Endothelial cell of umbilical vein (primary cell): ENCODE data around the gene ZC3H18. TPM values are rescaled to one million over a fixed set of nuclear protein-coding genes. Genes with fewer than 3 reads are reported as not detected.

Source experiments
- BruUV-seq: library from RNA; stranded (reverse); fragments of 400-500 nt; replicated peaks from 2 replicates; lab custom pipeline; 2021; lab: Mats Ljungman, UMichigan
- CTCF ChIA-PET: fragments of 300-600, 350-600 bp; sonication (Branson Sonifier 250); formaldehyde crosslinking; loops from one replicate; lab custom pipeline; 2021; ENCODE audit warnings: antibody characterized with exemption, inconsistent platforms; lab: Charles Lee
- POLR2A ChIA-PET: fragments of 300-600, 350-600 bp; sonication (Branson Sonifier 250); formaldehyde crosslinking; loops from one replicate; lab custom pipeline; 2021; ENCODE audit warnings: antibody characterized with exemption, inconsistent platforms; lab: Charles Lee
- DNase-seq: peaks from one replicate; pipeline ENCODE4 v3.0.0-alpha.2; 2011; ENCODE audit warnings: low read depth, low spot score
- FAIRE-seq: peaks from 2 replicates; lab custom pipeline; 2011; peaks lifted over from hg19 to GRCh38; lab: Jason Lieb, UNC
- H2AFZ ChIP-seq: 2 replicates; pipeline ENCODE4 v1.6.0; 2012; ENCODE audit warnings: low read depth, low read length, control low read depth, inconsistent platforms
- H3K27ac ChIP-seq: 2 replicates; pipeline ENCODE4 v1.5.1; 2011; ENCODE audit warnings: low read depth, mild to moderate bottlenecking, control low read depth, low read length, moderate library complexity; ENCODE audit not compliant: insufficient read depth
- H3K27me3 ChIP-seq, 2 experiments: 2 replicates each; pipeline versions ENCODE4 v1.6.0 to v1.6.1; 2011; ENCODE audit warnings: low read length in 2 of 2, mixed read lengths in 1 of 2; ENCODE audit not compliant: control insufficient read depth in 2 of 2, insufficient read depth in 2 of 2
- H3K36me3 ChIP-seq, 2 experiments: 2 replicates in 1 of 2; 3 replicates in 1 of 2; pipeline ENCODE4 v1.5.1; 2011; ENCODE audit warnings: low read length in 2 of 2, mild to moderate bottlenecking in 1 of 2, moderate library complexity in 1 of 2; ENCODE audit not compliant: control insufficient read depth in 2 of 2, insufficient read depth in 2 of 2; ENCODE audit errors: extremely low read depth in 1 of 2
- H3K4me1 ChIP-seq: 3 replicates; pipeline ENCODE4 v1.5.1; 2011; ENCODE audit warnings: mild to moderate bottlenecking, low read length; ENCODE audit not compliant: control insufficient read depth, insufficient read depth; ENCODE audit errors: extremely low read depth
- H3K4me2 ChIP-seq: 2 replicates; pipeline ENCODE4 v1.6.1; 2011; ENCODE audit warnings: low read length, control low read depth, mixed read lengths; ENCODE audit not compliant: insufficient read depth
- H3K4me3 ChIP-seq, 3 experiments: fragments of 200-600 bp in 1 of 3; sonication (generic), shearing (Covaris generic) in 1 of 3; replicated peaks in 1 of 3; 2 replicates each; pipeline ENCODE4 v1.5.1; 2011 to 2016; ENCODE audit warnings: control low read depth in 3 of 3, low read length in 3 of 3, mild to moderate bottlenecking in 2 of 3, inconsistent platforms in 1 of 3, low read depth in 1 of 3, moderate library complexity in 1 of 3; ENCODE audit not compliant: insufficient read depth in 1 of 3
- H3K79me2 ChIP-seq: 2 replicates; pipeline ENCODE4 v1.6.0; 2012; ENCODE audit warnings: low read length, inconsistent platforms; ENCODE audit not compliant: control insufficient read depth, insufficient read depth
- H3K9ac ChIP-seq: replicated peaks from 2 replicates; pipeline ENCODE3; 2011; ENCODE audit warnings: low read length, control low read depth; ENCODE audit not compliant: insufficient read depth; ENCODE audit errors: extremely low read depth
- H3K9me1 ChIP-seq: replicated peaks from 3 replicates; pipeline ENCODE4 v1.6.0; 2011; ENCODE audit warnings: mild to moderate bottlenecking, low read length; ENCODE audit not compliant: control insufficient read depth, insufficient read depth; ENCODE audit errors: extremely low read depth
- H3K9me3 ChIP-seq: replicated peaks from 2 replicates; pipeline ENCODE4 v1.5.1; 2012; ENCODE audit warnings: low read length, inconsistent platforms; ENCODE audit not compliant: control insufficient read depth, insufficient read depth
- H4K20me1 ChIP-seq: replicated peaks from 2 replicates; pipeline ENCODE3; 2011; ENCODE audit warnings: mild to moderate bottlenecking, low read length; ENCODE audit not compliant: control insufficient read depth, insufficient read depth; ENCODE audit errors: extremely low read depth
- CTCF ChIP-seq, 2 donors: IDR thresholded peaks; 1 replicate in 1 of 2; 2 replicates in 1 of 2; pipeline ENCODE4 v1.5.1; 2011; ENCODE audit warnings: low read length in 2 of 2, mild to moderate bottlenecking in 2 of 2, moderate library complexity in 2 of 2, control low read depth in 1 of 2, inconsistent platforms in 1 of 2, low read depth in 1 of 2; ENCODE audit not compliant: insufficient read depth in 1 of 2; ENCODE audit errors: extremely low read depth in 1 of 2
- FOS ChIP-seq: IDR thresholded peaks from 2 replicates; pipeline ENCODE4 v1.6.1; 2011; ENCODE audit warnings: mild to moderate bottlenecking, low read length, moderate library complexity, borderline replicate concordance; ENCODE audit not compliant: insufficient read depth
- GATA2 ChIP-seq: IDR thresholded peaks from 2 replicates; pipeline ENCODE4 v1.7.0; 2011; ENCODE audit warnings: low read depth, mild to moderate bottlenecking, moderate library complexity, mixed read lengths, low read length; ENCODE audit not compliant: insufficient read length, insufficient read depth
- JUN ChIP-seq: IDR thresholded peaks from 2 replicates; pipeline ENCODE4 v1.6.1; 2011; ENCODE audit warnings: borderline replicate concordance, low read depth; ENCODE audit not compliant: insufficient read length, insufficient read depth
- MYC ChIP-seq: IDR thresholded peaks from one replicate; pipeline ENCODE4 v1.6.1; 2011; ENCODE audit warnings: mild to moderate bottlenecking, low read depth, low read length
- POLR2A ChIP-seq: IDR thresholded peaks from 2 replicates; pipeline ENCODE4 v1.6.1; 2012; ENCODE audit warnings: low read depth, mild to moderate bottlenecking, control low read depth, low read length
- dilution Hi-C: fragments of 300-500 bp; cut with MboI; formaldehyde crosslinking; loops from one replicate; pipeline ENCODE4 v1.15.0; 2019; ENCODE audit warnings: low sequenced_read_pairs; ENCODE audit not compliant: extremely low pct_ligation_motif_present
- intact Hi-C: fragments of 100-400 bp; cut with micrococcal nuclease; formaldehyde crosslinking; loops from one replicate; pipeline ENCODE4 v1.10.0; 2022
- polyA plus RNA-seq, 4 experiments: library from polyadenylated mRNA; depleted of rRNA in 3 of 4; stranded (reverse) in 3 of 4; unstranded in 1 of 4; fragments of >200 nt; gene quantifications; 2 replicates each; pipeline versions ENCODE4 v1.2.1 to v1.2.3, GENCODE V29; 2011 to 2012; ENCODE audit warnings: missing spikeins in 1 of 4
- total RNA-seq: library from RNA; stranded (reverse); gene quantifications from 2 replicates; pipeline ENCODE4 v1.2.3, GENCODE V29; 2021

The ZC3H18 gene
- total and polyA plus RNA-seq, 2 donors (not counting 3 experiments of a cell fraction or from before 2014, with no cell fraction given): 12.1 to 52.8 TPM

GRCh38 chr16:88527937-88528743, 42.1 kb upstream of the ZC3H18 start:
- dilution Hi-C loops: no loop called here
- no peaks in the 10 kb centered on the region for H3K79me2 ChIP-seq
- CTCF ChIA-PET: interaction anchor here (1.1 kb wide), 1 partner anchor 84 kb away, joined by 7 read pairs; no protein-coding TSS in a partner anchor

More at GRCh38 chr16:88527937-88528743, 42.1 kb upstream of the ZC3H18 start:
- DNase-seq: no peak
- BruUV-seq: no TSS peak
- H3K36me3 ChIP-seq: no peaks in the 10 kb centered on the region
- intact Hi-C loops: loop anchor here (1.0 to 2.0 kb wide), 3 partner anchors 35 to 85 kb away; partner anchors contain the start of gene ZFPM1
- H3K9ac ChIP-seq: no peak overlapping the region
- H4K20me1 ChIP-seq: no peaks in the 10 kb centered on the region
- H3K4me3 ChIP-seq: no peak overlapping the region
- no peak overlapping the region for H2AFZ ChIP-seq
- TF ChIP-seq FOS (no peak), CTCF (IDR thresholded peaks at IDR 0.05; ENCODE audit: extremely low read depth in 1 of 2, insufficient read depth in 1 of 2, low read depth in 1 of 2, low read length in 2 of 2) (no peak), MYC (no peak), POLR2A (no peak), JUN (no peak), GATA2 (no peak)
- no peak for FAIRE-seq
- no peak overlapping the region for H3K4me2 ChIP-seq
- POLR2A ChIA-PET: no interaction called here
- H3K9me3 ChIP-seq: no peaks in the 10 kb centered on the region
- H3K9me1 ChIP-seq: no peaks in the 10 kb centered on the region
- peaks cover 20% of the 10 kb centered on the region for H3K4me1 ChIP-seq
- H3K27ac ChIP-seq: no peak overlapping the region
- no peaks in the 10 kb centered on the region for H3K27me3 ChIP-seq
